Measurements from ENCODE around the gene CA14. TPM values are rescaled to one million over a fixed set of nuclear protein-coding genes. Genes with fewer than 3 reads are reported as not detected.
A peak's percentile ranks its signal among the peaks of the same experiment; 100 is the strongest.
"Not testable (repeated sequence)": the region's sequence is repeated elsewhere in the genome, so short reads cannot be mapped to it uniquely, and the experiment has no call there.

Gene CA14
- total RNA-seq, 1 experiment from 2014 or later, result 1.7 TPM

DNA sequence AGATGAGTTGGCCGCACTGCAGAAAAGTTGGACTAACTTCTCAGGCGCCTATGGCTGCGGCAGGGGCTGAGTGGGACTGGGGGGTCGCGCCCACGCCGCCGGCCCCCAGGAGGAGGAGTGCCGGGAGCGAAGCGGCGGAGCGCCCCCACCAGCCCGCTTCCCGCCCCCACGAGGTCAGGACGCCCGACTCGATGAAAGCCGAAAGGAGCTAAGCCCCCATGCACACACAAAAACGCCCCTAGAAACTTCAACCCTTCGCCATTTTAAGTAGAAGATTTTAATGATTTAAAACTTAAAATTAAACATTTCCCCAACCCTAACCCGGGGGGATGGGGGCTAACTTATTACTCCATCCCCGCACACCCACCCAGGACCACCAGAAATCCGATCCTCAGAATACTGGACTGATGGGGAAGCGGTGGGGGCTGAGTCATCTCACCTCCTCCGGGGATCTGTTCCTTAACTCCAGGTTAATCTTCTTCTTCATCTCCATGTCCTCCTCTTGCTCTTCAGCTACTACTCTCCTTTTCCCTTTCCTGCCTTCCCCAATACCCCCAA is 22.2 kb upstream of the CA14 start:
- H3K36me3 ChIP-seq (ENCODE audit: low read depth), result 0 out of 2 replicates have a peak, but pooled peaks cover under 1% of the 10 kb centered on the region
- POLR2A ChIA-PET (ENCODE audit: unreplicated experiment), result no interaction called here
- H4K20me1 ChIP-seq (ENCODE audit: insufficient read depth), result no peaks in the 10 kb centered on the region; the same call in 1 of the 2 replicates
- intact Hi-C loops (cut with micrococcal nuclease; ENCODE audit: unreplicated experiment), result no loop called here
- H3K79me2 ChIP-seq (ENCODE audit: low read depth), result peaks cover 50% of the 10 kb centered on the region
- peak overlapping the region; percentile 92 for H3K4me3 ChIP-seq
- DNase-seq, result no peak
- H3K27me3 ChIP-seq (ENCODE audit: insufficient read depth, low read depth), result no peaks in the 10 kb centered on the region
- peak overlapping the region; percentile 82 for H3K27ac ChIP-seq
- H3F3A ChIP-seq (ENCODE audit: insufficient read depth, low read depth), result peaks cover 30% of the 10 kb centered on the region
- peaks cover 25% of the 10 kb centered on the region for H3K4me1 ChIP-seq (replicated peaks; ENCODE audit: insufficient read depth)
- CTCF ChIA-PET, result no interaction called here
- no peaks in the 10 kb centered on the region for H3K9me3 ChIP-seq (ENCODE audit: insufficient read depth, low read depth)
- TF ChIP-seq, protein P1, sequence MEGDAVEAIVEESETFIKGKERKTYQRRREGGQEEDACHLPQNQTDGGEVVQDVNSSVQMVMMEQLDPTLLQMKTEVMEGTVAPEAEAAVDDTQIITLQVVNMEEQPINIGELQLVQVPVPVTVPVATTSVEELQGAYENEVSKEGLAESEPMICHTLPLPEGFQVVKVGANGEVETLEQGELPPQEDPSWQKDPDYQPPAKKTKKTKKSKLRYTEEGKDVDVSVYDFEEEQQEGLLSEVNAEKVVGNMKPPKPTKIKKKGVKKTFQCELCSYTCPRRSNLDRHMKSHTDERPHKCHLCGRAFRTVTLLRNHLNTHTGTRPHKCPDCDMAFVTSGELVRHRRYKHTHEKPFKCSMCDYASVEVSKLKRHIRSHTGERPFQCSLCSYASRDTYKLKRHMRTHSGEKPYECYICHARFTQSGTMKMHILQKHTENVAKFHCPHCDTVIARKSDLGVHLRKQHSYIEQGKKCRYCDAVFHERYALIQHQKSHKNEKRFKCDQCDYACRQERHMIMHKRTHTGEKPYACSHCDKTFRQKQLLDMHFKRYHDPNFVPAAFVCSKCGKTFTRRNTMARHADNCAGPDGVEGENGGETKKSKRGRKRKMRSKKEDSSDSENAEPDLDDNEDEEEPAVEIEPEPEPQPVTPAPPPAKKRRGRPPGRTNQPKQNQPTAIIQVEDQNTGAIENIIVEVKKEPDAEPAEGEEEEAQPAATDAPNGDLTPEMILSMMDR (conservative IDR thresholded peaks at IDR 0.05), result no peak; the same call in 1 of the 2 replicates
- no peak for TF ChIP-seq EZH2 (IDR thresholded peaks at IDR 0.05; ENCODE audit: low read depth)
- H3K4me2 ChIP-seq, result peak overlapping the region; percentile 87
- no peaks in the 10 kb centered on the region for H3K9me2 ChIP-seq (ENCODE audit: insufficient read depth)
- peak overlapping the region; percentile 79 for H2AFZ ChIP-seq
- BruUV-seq (replicated peaks), result TSS peak; percentile 42

DNA sequence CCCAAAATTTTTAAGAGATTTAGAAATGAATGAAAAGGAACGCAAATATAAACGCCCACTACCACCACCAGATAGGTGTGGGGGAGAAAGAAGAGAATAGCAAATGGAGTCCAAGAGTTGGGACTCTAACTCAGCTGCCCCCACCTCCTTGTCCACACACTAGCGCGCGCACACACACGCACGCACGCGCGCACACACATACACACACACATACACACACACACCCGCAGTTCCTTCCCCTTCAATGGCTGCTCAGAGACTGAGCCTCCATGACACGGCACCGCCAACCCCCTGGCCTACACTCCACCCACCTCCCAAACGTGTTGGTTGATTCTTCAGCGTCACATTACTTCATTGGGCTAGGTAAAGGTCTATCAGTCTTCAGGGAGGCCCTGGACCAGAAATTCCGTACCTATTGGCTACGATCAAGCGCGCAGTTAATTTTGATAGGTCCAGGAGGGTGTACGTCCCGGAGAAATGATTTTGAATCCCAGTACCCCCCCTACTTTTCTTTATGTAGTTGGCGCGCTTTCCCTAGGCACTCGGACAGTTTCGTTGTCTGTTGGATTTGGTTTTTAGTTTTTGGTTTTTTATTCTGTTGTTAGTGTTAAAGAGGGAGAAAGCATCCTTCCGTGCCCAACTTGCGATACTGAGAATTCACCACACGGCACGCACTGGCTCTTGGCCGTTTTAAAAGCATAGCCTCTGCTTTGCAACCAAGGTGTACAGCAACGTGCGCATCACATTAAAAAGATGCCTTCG is 21.5 kb upstream of the CA14 start, which contains the start of gene ANP32E:
Gene ANP32E, minus strand, starts transcription at position 261 of the 762 bp plus-strand sequence. CDS start 326 bp downstream, outside the sequence.
- peak within 1 kb of the TSS; percentile 87 for H2AFZ ChIP-seq
- no peaks in the 10 kb centered on the region for H3K9me3 ChIP-seq (ENCODE audit: insufficient read depth, low read depth)
- BruUV-seq (replicated peaks), result no TSS peak
- H3K9me2 ChIP-seq (ENCODE audit: insufficient read depth), result no peaks in the 10 kb centered on the region
- H3K4me3 ChIP-seq, result peak within 1 kb of the TSS; percentile 92
- H3F3A ChIP-seq (ENCODE audit: insufficient read depth, low read depth), result peaks cover 30% of the 10 kb centered on the region
- H4K20me1 ChIP-seq (ENCODE audit: insufficient read depth), result no peaks in the 10 kb centered on the region; the same call in 1 of the 2 replicates
- peak; percentile 93 to 99 for DNase-seq
- TF ChIP-seq EZH2 (IDR thresholded peaks at IDR 0.05; ENCODE audit: low read depth), result no peak
- TF ChIP-seq, protein P1 (conservative IDR thresholded peaks at IDR 0.05), result no peak
- H3K36me3 ChIP-seq (ENCODE audit: low read depth), result no peaks in the 10 kb centered on the region
- intact Hi-C loops (cut with micrococcal nuclease; ENCODE audit: unreplicated experiment), result no loop called here
- H3K79me2 ChIP-seq (ENCODE audit: low read depth), result peaks cover 46% of the 10 kb centered on the region
- ChIA-PET POLR2A (ENCODE audit: unreplicated experiment) (interaction anchor here (0.6 to 0.7 kb wide), 2 partner anchors 173 to 367 kb away, joined by 5 read pairs; no protein-coding TSS in a partner anchor), CTCF (no interaction called here)
- peak within 1 kb of the TSS; percentile 87 for H3K4me2 ChIP-seq
- peak within 1 kb of the TSS; percentile 82 for H3K27ac ChIP-seq
- H3K27me3 ChIP-seq (ENCODE audit: insufficient read depth, low read depth), result no peaks in the 10 kb centered on the region
- peaks cover 25% of the 10 kb centered on the region for H3K4me1 ChIP-seq (replicated peaks; ENCODE audit: insufficient read depth)

DNA sequence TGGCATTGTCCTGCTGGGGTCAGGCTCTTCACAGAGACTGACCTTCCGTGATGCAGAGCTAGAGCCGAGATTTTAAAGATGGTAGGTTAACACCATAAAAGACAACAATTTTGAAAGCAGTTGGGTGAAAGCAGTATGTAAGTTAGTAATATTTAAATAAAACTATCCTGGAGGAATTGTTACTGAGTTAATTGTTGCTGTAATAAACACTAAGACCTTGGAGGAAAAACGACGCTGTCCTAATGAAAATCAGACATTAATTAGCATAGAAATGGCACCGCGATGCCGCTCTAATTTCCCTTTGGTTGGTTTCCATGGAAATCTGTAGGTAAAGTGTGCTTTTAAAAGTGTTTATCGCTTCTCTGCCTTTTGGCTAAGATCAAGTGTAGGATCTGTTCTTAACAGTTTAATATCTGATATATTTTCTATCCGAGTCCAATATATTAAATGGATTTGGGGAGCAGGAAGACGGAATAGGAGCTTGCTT is 20.9 kb upstream of the CA14 start:
- H2AFZ ChIP-seq, result peak overlapping the region; percentile 87
- H3F3A ChIP-seq (ENCODE audit: insufficient read depth, low read depth), result peaks cover 30% of the 10 kb centered on the region
- H3K27ac ChIP-seq, result peak overlapping the region; percentile 48
- no peaks in the 10 kb centered on the region for H3K27me3 ChIP-seq (ENCODE audit: insufficient read depth, low read depth)
- H3K4me3 ChIP-seq, result peak overlapping the region; percentile 92
- no peaks in the 10 kb centered on the region; the same call in 1 of the 2 replicates for H4K20me1 ChIP-seq (ENCODE audit: insufficient read depth)
- peaks cover 25% of the 10 kb centered on the region for H3K4me1 ChIP-seq (replicated peaks; ENCODE audit: insufficient read depth)
- ChIA-PET CTCF (no interaction called here), POLR2A (ENCODE audit: unreplicated experiment) (interaction anchor here (0.6 to 0.7 kb wide), 2 partner anchors 173 to 366 kb away, joined by 5 read pairs; no protein-coding TSS in a partner anchor)
- peak overlapping the region; percentile 87 for H3K4me2 ChIP-seq
- no peaks in the 10 kb centered on the region for H3K9me3 ChIP-seq (ENCODE audit: insufficient read depth, low read depth)
- no peak for DNase-seq
- no peaks in the 10 kb centered on the region for H3K36me3 ChIP-seq (ENCODE audit: low read depth)
- H3K79me2 ChIP-seq (ENCODE audit: low read depth), result peaks cover 40% of the 10 kb centered on the region
- no TSS peak for BruUV-seq (replicated peaks)
- TF ChIP-seq, protein P1 (conservative IDR thresholded peaks at IDR 0.05), result no peak; the same call in 1 of the 2 replicates
- H3K9me2 ChIP-seq (ENCODE audit: insufficient read depth), result no peaks in the 10 kb centered on the region
- intact Hi-C loops (cut with micrococcal nuclease; ENCODE audit: unreplicated experiment), result no loop called here

DNA sequence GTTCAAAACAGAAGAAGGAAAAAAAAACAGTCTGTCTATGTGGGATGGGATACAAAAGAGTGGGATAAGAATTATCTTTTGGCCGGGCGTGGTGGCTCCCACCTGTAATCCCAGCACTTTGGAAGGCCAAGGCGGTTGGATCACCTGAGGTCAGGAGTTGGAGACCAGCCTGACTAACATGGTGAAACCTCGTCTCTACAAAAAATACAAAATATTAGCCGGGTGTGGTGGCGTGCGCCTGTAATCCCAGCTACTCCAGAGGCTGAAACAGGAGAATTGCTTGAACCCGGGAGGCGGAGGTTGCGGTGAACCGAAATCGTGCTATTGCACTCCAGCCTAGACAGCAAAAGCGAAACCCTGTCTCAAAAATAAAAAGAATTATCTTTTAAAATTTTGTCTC is 20.4 kb upstream of the CA14 start:
- H3K27ac ChIP-seq; H2AFZ ChIP-seq; H3K9me2 ChIP-seq (ENCODE audit: insufficient read depth); H3K27me3 ChIP-seq (ENCODE audit: insufficient read depth, low read depth); H3K9me3 ChIP-seq (ENCODE audit: insufficient read depth, low read depth); BruUV-seq (replicated peaks); CTCF ChIA-PET; DNase-seq; POLR2A ChIA-PET (ENCODE audit: unreplicated experiment); intact Hi-C loops (cut with micrococcal nuclease; ENCODE audit: unreplicated experiment); H3K36me3 ChIP-seq (ENCODE audit: low read depth); H4K20me1 ChIP-seq (ENCODE audit: insufficient read depth): not testable (repeated sequence)
- H3K4me2 ChIP-seq, result peak overlapping the region; percentile 87
- peaks cover 37% of the 10 kb centered on the region for H3K79me2 ChIP-seq (ENCODE audit: low read depth)
- peak overlapping the region; percentile 92; the same call in 1 of the 2 replicates for H3K4me3 ChIP-seq
- H3F3A ChIP-seq (ENCODE audit: insufficient read depth, low read depth), result peaks cover 30% of the 10 kb centered on the region
- H3K4me1 ChIP-seq (replicated peaks; ENCODE audit: insufficient read depth), result peaks cover 25% of the 10 kb centered on the region
